Measurements from ENCODE around the gene PCSK1N. TPM values are rescaled to one million over a fixed set of nuclear protein-coding genes. Genes with fewer than 3 reads are reported as not detected.
"Not testable (repeated sequence)": the region's sequence is repeated elsewhere in the genome, so short reads cannot be mapped to it uniquely, and the experiment has no call there.

The PCSK1N gene
- total RNA-seq, 2 donors from 2014 or later: 2.9 to 4.0 TPM

DNA sequence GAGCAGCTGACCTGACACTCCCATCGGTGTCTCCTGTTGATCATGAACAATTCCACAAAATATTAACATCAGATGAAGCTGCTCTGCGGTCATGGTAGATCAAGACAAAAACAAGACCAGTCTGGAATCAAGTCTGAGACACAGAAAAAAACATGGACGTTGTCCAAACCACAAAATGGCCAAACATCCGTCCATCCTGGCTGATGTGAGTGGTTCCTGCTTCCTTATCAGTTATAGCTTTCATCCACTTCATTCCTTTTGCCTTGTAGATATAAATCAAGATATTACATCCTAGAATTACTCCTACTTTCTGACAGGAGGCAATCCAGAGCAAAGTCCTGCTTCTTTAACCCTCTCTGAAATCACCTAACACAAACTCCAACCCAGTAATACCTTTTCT is 28.8 kb upstream of the PCSK1N start:
- TF ChIP-seq, protein P1, sequence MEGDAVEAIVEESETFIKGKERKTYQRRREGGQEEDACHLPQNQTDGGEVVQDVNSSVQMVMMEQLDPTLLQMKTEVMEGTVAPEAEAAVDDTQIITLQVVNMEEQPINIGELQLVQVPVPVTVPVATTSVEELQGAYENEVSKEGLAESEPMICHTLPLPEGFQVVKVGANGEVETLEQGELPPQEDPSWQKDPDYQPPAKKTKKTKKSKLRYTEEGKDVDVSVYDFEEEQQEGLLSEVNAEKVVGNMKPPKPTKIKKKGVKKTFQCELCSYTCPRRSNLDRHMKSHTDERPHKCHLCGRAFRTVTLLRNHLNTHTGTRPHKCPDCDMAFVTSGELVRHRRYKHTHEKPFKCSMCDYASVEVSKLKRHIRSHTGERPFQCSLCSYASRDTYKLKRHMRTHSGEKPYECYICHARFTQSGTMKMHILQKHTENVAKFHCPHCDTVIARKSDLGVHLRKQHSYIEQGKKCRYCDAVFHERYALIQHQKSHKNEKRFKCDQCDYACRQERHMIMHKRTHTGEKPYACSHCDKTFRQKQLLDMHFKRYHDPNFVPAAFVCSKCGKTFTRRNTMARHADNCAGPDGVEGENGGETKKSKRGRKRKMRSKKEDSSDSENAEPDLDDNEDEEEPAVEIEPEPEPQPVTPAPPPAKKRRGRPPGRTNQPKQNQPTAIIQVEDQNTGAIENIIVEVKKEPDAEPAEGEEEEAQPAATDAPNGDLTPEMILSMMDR (conservative IDR thresholded peaks at IDR 0.05): no peak
- H3K4me1 Mint-ChIP-seq: no peaks in the 10 kb centered on the region
- no peak overlapping the region for H3K9ac ChIP-seq (ENCODE audit: extremely low read depth, low read length, poor library complexity, severe bottlenecking)
- 87 to 93% methylated on average over 2 to 4 of the region's 4 CpGs for WGBS, 2 experiments (ENCODE audit: insufficient coverage in 1 of 2, insufficient read length in 1 of 2)
- H3K27me3 ChIP-seq (ENCODE audit: control insufficient read depth, insufficient read depth, low read length, poor library complexity, severe bottlenecking): no peaks in the 10 kb centered on the region
- no peak overlapping the region for H3K4me3 Mint-ChIP-seq
- no peak overlapping the region for H3K27ac Mint-ChIP-seq
- no peak for DNase-seq
- no peak overlapping the region for H3K4me3 ChIP-seq (ENCODE audit: low read length)
- no peaks in the 10 kb centered on the region for H3K36me3 ChIP-seq (ENCODE audit: control insufficient read depth, insufficient read depth, low read length)
- no peak overlapping the region for H3K27ac ChIP-seq (ENCODE audit: low read depth, low read length)
- H3K9me3 ChIP-seq (ENCODE audit: control insufficient read depth, low read length): no peaks in the 10 kb centered on the region
- peaks cover 2% of the 10 kb centered on the region for H3K36me3 Mint-ChIP-seq (ENCODE audit: low read depth)
- H3K9me3 Mint-ChIP-seq: peaks cover 69% of the 10 kb centered on the region
- no peaks in the 10 kb centered on the region for H3K4me1 ChIP-seq (ENCODE audit: control insufficient read depth, insufficient read depth, low read length)
- peaks cover 5% of the 10 kb centered on the region for H3K27me3 Mint-ChIP-seq (ENCODE audit: insufficient read depth)

DNA sequence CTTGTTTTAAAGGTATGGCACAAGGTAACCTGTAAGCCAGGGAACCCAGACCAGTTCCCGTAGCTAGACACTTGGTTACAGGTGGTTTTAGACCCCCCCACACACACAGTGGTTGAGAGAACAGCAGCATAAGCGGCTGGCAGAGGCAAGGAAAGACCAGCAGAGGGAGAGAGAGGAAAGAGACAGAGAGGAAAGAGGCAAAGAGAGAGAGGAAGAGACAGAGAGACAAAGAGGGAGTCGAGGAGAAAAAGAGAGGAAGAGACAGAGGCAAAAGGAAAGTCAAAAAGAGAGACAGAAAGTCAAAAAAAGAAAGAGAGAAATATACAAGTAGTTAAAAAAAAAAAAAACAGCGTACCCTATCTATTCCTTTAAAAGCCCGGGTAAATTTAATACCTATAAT is 19.5 kb upstream of the PCSK1N start:
- peaks cover 5% of the 10 kb centered on the region for H3K4me1 Mint-ChIP-seq
- WGBS, 2 experiments (ENCODE audit: insufficient coverage in 1 of 2, insufficient read length in 1 of 2): 46% methylated on average over 2 of the region's 5 CpGs; no CpG with 5 or more reads in 1 of the 2 experiments
- Histone ChIP-seq H3K4me3 (ENCODE audit: low read length) (no peak overlapping the region), H3K9me3 (ENCODE audit: control insufficient read depth, low read length) (peaks cover 4% of the 10 kb centered on the region), H3K4me1 (ENCODE audit: control insufficient read depth, insufficient read depth, low read length) (no peaks in the 10 kb centered on the region), H3K27me3 (ENCODE audit: control insufficient read depth, insufficient read depth, low read length, poor library complexity, severe bottlenecking) (no peaks in the 10 kb centered on the region), H3K36me3 (ENCODE audit: control insufficient read depth, insufficient read depth, low read length) (no peaks in the 10 kb centered on the region), H3K9ac (ENCODE audit: extremely low read depth, low read length, poor library complexity, severe bottlenecking) (no peak overlapping the region), H3K27ac (ENCODE audit: low read depth, low read length) (no peak overlapping the region)
- peaks cover 4% of the 10 kb centered on the region for H3K36me3 Mint-ChIP-seq (ENCODE audit: low read depth)
- peak overlapping the region; percentile 22 for H3K4me3 Mint-ChIP-seq
- peak; percentile 53 for DNase-seq
- peak overlapping the region; percentile 50 for H3K27ac Mint-ChIP-seq
- TF ChIP-seq, protein P1 (conservative IDR thresholded peaks at IDR 0.05): peak; percentile 60
- H3K27me3 Mint-ChIP-seq (ENCODE audit: insufficient read depth): no peaks in the 10 kb centered on the region
- H3K9me3 Mint-ChIP-seq: peaks cover 75% of the 10 kb centered on the region

- DNase-seq; H3K27me3 ChIP-seq (ENCODE audit: control insufficient read depth, insufficient read depth, low read length, poor library complexity, severe bottlenecking); H3K9me3 ChIP-seq (ENCODE audit: control insufficient read depth, low read length); H3K27ac Mint-ChIP-seq; H3K4me3 Mint-ChIP-seq; H3K36me3 Mint-ChIP-seq (ENCODE audit: low read depth); H3K4me1 ChIP-seq (ENCODE audit: control insufficient read depth, insufficient read depth, low read length); H3K27me3 Mint-ChIP-seq (ENCODE audit: insufficient read depth); H3K36me3 ChIP-seq (ENCODE audit: control insufficient read depth, insufficient read depth, low read length); H3K4me1 Mint-ChIP-seq; H3K27ac ChIP-seq (ENCODE audit: low read depth, low read length); H3K4me3 ChIP-seq (ENCODE audit: low read length); H3K9ac ChIP-seq (ENCODE audit: extremely low read depth, low read length, poor library complexity, severe bottlenecking): not testable (repeated sequence)
- peaks cover 74% of the 10 kb centered on the region for H3K9me3 Mint-ChIP-seq
- WGBS, 2 experiments (ENCODE audit: insufficient coverage in 1 of 2, insufficient read length in 1 of 2): 93 to 98% methylated on average over 5 to 12 of the region's 12 CpGs
These were observed 18.9 kb upstream of the PCSK1N start for GRCh38 chrX:48854121-48854804.

- not testable (repeated sequence) for H3K27me3 Mint-ChIP-seq (ENCODE audit: insufficient read depth); H3K9me3 ChIP-seq (ENCODE audit: control insufficient read depth, low read length); H3K27me3 ChIP-seq (ENCODE audit: control insufficient read depth, insufficient read depth, low read length, poor library complexity, severe bottlenecking); H3K4me3 ChIP-seq (ENCODE audit: low read length); H3K4me3 Mint-ChIP-seq; H3K36me3 Mint-ChIP-seq (ENCODE audit: low read depth); H3K27ac ChIP-seq (ENCODE audit: low read depth, low read length); H3K4me1 Mint-ChIP-seq; DNase-seq; H3K9ac ChIP-seq (ENCODE audit: extremely low read depth, low read length, poor library complexity, severe bottlenecking); H3K36me3 ChIP-seq (ENCODE audit: control insufficient read depth, insufficient read depth, low read length); H3K27ac Mint-ChIP-seq; H3K4me1 ChIP-seq (ENCODE audit: control insufficient read depth, insufficient read depth, low read length)
- peaks cover 77% of the 10 kb centered on the region for H3K9me3 Mint-ChIP-seq
These were observed 18.1 kb upstream of the PCSK1N start for GRCh38 chrX:48853494-48853893.
